Fibroblast of villous mesenchyme (primary cell): Measurements from ENCODE around the gene RBP5. TPM values are rescaled to one million over a fixed set of nuclear protein-coding genes. Genes with fewer than 3 reads are reported as not detected.

Source experiments
- DNase-seq: peaks from one replicate; pipeline ENCODE4 v3.0.0-alpha.2; 2010; ENCODE audit warnings: low read depth
- H3K4me3 ChIP-seq: 2 replicates; pipeline ENCODE4 v1.5.1; 2011; ENCODE audit warnings: low read depth, mild to moderate bottlenecking, low read length
- total RNA-seq: library from RNA; depleted of rRNA; stranded (reverse); fragments of >200 nt; gene quantifications from 2 replicates; pipeline ENCODE4 v1.2.3, GENCODE V29; 2012
- TF ChIP-seq, protein P1 (sequence below): IDR thresholded peaks from 2 replicates; pipeline ENCODE4 v1.5.1; 2012; ENCODE audit warnings: low read depth, mild to moderate bottlenecking, low read length; ENCODE audit not compliant: insufficient read depth

RBP5 gene
- total RNA-seq, 1 donor, result not detected

DNA sequence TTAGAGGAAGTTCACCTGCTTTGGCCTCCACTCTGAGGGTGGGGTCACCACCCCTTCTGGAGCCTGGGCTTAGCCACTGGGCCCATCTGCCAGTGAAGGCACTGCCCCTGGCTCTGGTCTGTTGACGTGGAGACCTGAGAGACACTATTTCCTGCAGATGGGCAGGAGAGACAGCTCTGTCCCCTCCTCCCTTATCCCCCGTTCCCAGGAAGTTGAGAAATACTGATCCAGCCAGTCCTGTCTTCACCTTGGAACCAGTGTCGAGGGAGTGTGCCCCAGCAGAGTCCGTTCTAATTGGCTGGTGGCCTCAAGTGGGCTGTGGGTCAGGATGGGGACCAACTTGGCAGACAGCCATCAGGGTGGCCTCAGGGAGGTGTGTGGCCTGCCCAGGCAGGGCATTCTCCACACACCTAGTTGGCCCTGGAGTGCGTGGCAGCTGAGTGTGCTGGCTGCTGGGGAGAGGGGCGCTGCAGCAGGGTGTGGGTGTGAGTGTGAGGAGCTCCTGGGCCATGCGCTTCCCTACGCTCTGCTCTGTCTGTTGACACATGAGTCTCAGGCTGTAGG, 26.9 kb upstream of the RBP5 start:
- peak; percentile 43 for DNase-seq

DNA sequence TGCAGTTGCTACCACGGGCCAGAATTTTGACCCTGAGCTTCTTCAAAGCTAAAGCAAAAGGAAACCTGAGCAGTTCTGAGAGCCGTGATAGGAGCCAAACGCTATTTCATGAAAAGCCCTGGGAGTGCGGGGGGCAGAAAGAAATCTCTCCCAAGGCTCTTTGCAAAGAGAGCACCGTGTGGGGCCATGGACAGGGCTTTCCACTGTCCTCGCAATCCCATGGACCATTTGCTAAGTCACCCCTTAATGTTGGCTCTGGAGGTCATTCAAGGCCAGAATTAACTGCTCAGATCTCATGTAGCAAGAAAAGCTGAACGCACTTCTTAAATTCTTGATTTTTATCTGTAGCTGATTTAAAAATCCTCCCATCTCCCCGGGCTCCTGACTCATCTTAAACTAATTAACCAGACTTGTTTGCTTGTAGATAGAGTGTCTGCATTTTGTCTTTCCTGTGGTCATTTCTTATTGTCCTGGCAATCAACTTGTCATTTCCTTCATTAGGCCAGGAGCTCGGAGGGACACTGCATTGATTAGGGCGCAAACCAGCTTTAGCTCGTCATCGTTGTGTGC, 26.3 kb upstream of the RBP5 start:
- TF ChIP-seq, protein P1, sequence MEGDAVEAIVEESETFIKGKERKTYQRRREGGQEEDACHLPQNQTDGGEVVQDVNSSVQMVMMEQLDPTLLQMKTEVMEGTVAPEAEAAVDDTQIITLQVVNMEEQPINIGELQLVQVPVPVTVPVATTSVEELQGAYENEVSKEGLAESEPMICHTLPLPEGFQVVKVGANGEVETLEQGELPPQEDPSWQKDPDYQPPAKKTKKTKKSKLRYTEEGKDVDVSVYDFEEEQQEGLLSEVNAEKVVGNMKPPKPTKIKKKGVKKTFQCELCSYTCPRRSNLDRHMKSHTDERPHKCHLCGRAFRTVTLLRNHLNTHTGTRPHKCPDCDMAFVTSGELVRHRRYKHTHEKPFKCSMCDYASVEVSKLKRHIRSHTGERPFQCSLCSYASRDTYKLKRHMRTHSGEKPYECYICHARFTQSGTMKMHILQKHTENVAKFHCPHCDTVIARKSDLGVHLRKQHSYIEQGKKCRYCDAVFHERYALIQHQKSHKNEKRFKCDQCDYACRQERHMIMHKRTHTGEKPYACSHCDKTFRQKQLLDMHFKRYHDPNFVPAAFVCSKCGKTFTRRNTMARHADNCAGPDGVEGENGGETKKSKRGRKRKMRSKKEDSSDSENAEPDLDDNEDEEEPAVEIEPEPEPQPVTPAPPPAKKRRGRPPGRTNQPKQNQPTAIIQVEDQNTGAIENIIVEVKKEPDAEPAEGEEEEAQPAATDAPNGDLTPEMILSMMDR, result no peak
- no peak overlapping the region for H3K4me3 ChIP-seq
- DNase-seq, result peak; percentile 77

More for the DNA sequence above, 26.9 kb upstream of the RBP5 start:
- TF ChIP-seq, protein P1, result no peak
- H3K4me3 ChIP-seq, result no peak overlapping the region

DNA sequence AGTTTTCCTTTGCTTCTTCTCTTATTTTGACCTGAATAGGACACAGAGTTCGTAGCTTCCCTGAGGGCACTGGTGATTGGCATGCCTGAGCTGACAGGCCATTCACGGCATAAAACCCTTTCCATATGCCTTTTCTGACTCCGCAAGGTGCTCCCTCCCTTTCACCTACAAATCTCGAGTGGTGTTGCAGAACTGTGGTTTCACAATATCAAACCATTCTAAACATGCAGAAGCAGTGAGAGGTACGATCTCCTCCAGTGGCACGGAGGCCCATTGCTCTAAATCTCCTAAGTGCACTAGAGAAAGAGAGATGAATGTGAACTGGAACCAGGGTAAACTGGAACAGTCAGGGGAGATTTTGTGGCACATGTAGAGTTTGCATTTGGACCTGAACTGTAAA, 25.4 kb upstream of the RBP5 start:
- no peak overlapping the region for H3K4me3 ChIP-seq
- TF ChIP-seq, protein P1, result no peak
- DNase-seq, result no peak

DNA sequence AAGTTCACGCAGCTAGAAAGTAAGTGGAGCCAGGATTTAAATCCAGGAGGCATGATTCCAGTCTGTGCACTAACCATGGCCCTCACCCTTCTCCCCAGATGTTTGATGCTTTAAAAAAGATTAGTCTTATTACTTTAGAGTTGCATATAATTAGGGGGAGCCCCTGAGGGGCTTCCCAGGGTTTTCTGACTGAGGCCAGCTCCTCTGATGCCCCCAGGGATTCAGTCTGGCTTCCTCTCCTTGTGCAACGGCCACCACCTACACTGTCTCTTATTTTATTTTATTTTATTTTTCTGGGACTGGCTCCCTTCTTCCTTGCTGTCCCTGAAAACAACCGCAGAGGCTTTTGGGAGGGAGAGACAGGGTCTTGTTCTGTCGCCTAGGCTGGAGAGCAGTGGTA, 24.1 kb upstream of the RBP5 start:
- no peak overlapping the region for H3K4me3 ChIP-seq
- no peak for DNase-seq
- TF ChIP-seq, protein P1, result no peak

DNA sequence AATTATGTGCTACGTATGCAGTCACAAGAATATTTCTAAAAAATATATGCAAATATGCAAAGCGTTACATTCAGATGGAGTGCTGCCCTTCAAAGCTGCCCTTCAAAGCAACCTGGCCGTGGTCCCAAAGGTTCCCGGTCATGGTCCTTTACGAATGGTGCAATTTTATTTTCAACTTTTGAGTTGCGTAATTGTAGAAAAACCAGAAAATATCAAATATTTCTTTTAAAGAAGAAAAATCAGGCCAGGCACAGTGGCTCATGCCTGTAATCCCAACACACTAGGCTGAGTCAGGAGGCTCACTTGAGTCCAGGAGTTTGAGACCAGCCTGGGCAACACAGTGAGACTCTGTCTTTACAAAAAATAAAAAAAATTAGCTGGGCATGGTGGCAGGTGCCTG, 22.8 kb upstream of the RBP5 start:
- TF ChIP-seq, protein P1, result no peak
- DNase-seq, result no peak
- H3K4me3 ChIP-seq, result no peak overlapping the region

DNA sequence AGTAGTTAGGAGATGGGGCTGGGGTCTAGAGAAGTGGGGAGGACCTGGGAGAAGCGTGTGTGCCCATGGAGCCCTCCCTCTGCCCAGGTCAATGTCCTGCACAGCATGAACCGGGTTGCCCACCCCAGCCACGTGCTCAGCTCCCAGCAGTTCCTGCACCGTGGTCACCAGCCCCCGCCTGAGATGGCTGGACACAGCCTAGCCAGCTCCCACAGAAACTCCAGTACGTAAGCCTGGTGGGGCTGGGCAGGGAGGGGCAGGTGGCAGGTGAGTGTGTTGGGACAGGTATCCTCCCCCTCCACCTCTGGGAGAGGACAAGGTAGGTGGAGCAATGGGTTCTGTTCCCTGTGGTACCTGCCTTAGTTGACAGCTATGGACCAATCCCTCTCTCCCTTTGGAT, 22.2 kb upstream of the RBP5 start:
- no peak overlapping the region for H3K4me3 ChIP-seq
- TF ChIP-seq, protein P1, result no peak
- no peak for DNase-seq

DNA sequence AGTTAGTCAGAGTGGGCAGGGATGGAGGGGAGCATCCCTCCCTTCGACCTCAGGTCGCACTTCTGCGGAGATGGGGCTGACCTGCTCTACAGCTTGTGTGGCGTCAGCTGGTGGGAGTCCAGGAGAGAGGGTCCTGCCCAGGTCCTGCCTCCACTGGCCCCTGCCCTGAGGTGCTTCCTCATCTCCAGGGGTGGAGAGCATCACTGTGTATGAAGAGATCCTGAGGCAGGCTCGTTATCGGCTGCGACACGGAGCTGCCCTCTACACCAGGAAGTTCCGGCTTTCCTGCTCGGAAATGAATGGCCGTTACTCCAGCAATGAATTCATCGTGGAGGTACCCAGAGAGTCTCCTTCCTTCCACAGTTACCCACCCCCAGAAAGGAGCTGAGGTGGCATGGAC, 21.7 kb upstream of the RBP5 start:
- TF ChIP-seq, protein P1, result no peak
- H3K4me3 ChIP-seq, result no peak overlapping the region
- no peak for DNase-seq
